Activated CD8-positive, alpha-beta memory T cell treated with anti-CD3 and anti-CD28 coated beads, Interleukin-2, amount 10 ng/mL, durations not matched to agents 7 days and 5 days (primary cell): ENCODE results near the gene FA2H. TPM values are rescaled to one million over a fixed set of nuclear protein-coding genes. Genes with fewer than 3 reads are reported as not detected.
"Not testable (repeated sequence)": the region's sequence is repeated elsewhere in the genome, so short reads cannot be mapped to it uniquely, and the experiment has no call there.

Experiments used
- ATAC-seq: fragments of 150-1000 bp; cut with Tn5 transposase; one replicate; pipeline ENCODE4 v1.10.0; 2021; ENCODE audit warnings: moderate library complexity
- CTCF ChIA-PET: fragments of 350-600 bp; sonication (Branson Sonifier 250); formaldehyde crosslinking; loops from one replicate; lab custom pipeline; 2021; ENCODE audit warnings: antibody characterized with exemption; lab: Charles Lee
- DNase-seq: peaks from one replicate; pipeline ENCODE4 v3.0.0-alpha.2; 2020
- H3K27ac Mint-ChIP-seq: one replicate; pipeline ENCODE4 v1.8.0; 2021; ENCODE audit warnings: mild to moderate bottlenecking, mixed read lengths
- H3K27me3 Mint-ChIP-seq: one replicate; pipeline ENCODE4 v1.8.0; 2021; ENCODE audit warnings: mixed read lengths
- H3K36me3 Mint-ChIP-seq: one replicate; pipeline ENCODE4 v1.8.0; 2021; ENCODE audit warnings: mild to moderate bottlenecking, mixed read lengths
- H3K4me1 Mint-ChIP-seq: one replicate; pipeline ENCODE4 v1.8.0; 2021; ENCODE audit warnings: mixed read lengths
- H3K4me3 Mint-ChIP-seq: one replicate; pipeline ENCODE4 v1.8.0; 2021; ENCODE audit warnings: mild to moderate bottlenecking, moderate library complexity, mixed read lengths
- H3K9me3 Mint-ChIP-seq: one replicate; pipeline ENCODE4 v1.8.0; 2022; ENCODE audit warnings: low read depth, mixed read lengths
- total RNA-seq, 2 experiments: library from RNA; stranded (reverse); gene quantifications; one replicate each; pipeline ENCODE4 v1.2.3, GENCODE V29; 2021

FA2H gene, protein sequence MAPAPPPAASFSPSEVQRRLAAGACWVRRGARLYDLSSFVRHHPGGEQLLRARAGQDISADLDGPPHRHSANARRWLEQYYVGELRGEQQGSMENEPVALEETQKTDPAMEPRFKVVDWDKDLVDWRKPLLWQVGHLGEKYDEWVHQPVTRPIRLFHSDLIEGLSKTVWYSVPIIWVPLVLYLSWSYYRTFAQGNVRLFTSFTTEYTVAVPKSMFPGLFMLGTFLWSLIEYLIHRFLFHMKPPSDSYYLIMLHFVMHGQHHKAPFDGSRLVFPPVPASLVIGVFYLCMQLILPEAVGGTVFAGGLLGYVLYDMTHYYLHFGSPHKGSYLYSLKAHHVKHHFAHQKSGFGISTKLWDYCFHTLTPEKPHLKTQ
- under 1 TPM in 1 of 2 experiments, not detected in 1; 0.29 TPM for total RNA-seq

DNA sequence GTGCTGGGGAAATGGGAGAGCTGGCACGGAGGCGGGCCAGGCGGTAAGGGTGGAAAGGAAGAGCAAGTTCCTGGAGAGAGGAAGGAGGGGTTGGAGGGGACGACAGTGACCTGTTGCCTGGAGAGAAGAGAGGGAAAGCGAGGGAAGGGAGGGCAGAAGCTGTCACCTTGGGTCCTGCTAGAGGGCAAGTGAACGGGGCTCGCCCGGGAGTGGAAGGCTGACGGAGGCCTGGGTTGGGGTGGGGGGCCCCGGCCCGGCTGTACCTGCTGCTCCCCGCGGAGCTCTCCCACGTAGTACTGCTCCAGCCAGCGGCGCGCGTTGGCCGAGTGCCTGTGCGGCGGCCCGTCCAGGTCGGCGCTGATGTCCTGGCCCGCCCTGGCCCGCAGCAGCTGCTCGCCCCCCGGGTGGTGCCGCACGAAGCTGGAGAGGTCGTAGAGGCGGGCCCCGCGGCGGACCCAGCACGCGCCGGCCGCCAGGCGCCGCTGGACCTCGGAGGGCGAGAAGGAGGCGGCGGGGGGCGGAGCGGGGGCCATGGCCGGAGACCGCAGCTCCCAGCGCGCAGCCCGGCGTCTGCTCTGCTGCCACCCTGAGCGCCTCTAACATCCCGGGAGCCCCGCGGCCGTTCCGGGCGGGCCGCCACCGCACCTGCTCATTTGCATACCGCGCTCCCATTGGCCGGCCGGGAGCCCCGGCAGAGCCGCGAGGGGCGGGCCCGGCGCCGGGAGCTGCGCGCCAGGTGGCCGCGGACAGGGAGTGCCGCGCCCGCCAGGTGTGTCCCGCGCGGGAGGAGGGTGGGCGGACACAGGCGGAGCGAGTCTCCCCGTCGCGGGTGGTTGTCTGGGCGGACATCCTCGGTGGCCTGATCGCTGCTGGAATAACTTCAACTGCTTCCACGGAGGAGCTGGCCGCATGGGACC lies at the start of gene FA2H:
TSS of gene FA2H (minus strand) at position 598 of the 917 bp plus-strand sequence. CDS start at position 533, 65 bp downstream.
- CTCF ChIA-PET = interaction anchor here (1.0 to 1.3 kb wide), 2 partner anchors 10 to 38 kb away, joined by 3 to 4 read pairs; no protein-coding TSS in a partner anchor
- H3K27me3 Mint-ChIP-seq = peaks cover 43% of the 10 kb centered on the region
- H3K9me3 Mint-ChIP-seq = no peaks in the 10 kb centered on the region

DNA sequence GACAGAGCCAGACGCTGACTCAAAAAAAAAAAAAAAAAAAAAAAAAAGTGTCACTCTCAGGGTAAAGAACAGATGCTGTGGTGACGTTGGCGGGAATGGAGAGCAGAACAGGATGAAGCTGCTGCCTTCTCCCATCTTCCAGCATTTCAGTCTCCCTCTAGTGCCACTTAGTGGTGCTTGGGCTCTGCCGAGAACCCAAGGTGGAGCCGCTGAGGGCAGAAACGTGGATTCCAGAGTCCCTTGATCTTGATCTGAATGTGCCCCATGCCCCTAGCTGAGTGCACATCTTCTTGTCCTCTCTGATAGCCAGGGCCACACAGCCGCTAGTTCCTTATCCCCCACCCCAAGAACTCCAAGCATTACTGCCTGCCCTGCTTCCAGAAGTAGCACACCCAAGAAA lies 43.2 kb upstream of the FA2H start:
- Mint-ChIP-seq H3K4me3 (no peak overlapping the region), H3K4me1 (no peaks in the 10 kb centered on the region), H3K27ac (no peak overlapping the region), H3K36me3 (no peaks in the 10 kb centered on the region), H3K27me3 (peaks cover 27% of the 10 kb centered on the region), H3K9me3 (no peaks in the 10 kb centered on the region)
- CTCF ChIA-PET = interaction anchor here (1.8 kb wide), 1 partner anchor 45 kb away, joined by 7 read pairs; no protein-coding TSS in a partner anchor
- ATAC-seq = no peak
- DNase-seq = no peak

More for the DNA sequence above, at the start of gene FA2H:
- peak within 1 kb of the TSS; percentile 20 for H3K4me3 Mint-ChIP-seq
- H3K4me1 Mint-ChIP-seq = peaks cover 10% of the 10 kb centered on the region
- ATAC-seq = peak; percentile 97
- DNase-seq = peak; percentile 76
- H3K36me3 Mint-ChIP-seq = no peaks in the 10 kb centered on the region
- no peak within 1 kb of the TSS for H3K27ac Mint-ChIP-seq

- H3K4me1 Mint-ChIP-seq = no peaks in the 10 kb centered on the region
- CTCF ChIA-PET = interaction anchor here (0.5 to 4.3 kb wide), 12 partner anchors 9 to 322 kb away, joined by 3 to 33 read pairs (median 3); no protein-coding TSS in a partner anchor
These were observed 38.6 kb upstream of the FA2H start for GRCh38 chr16:74813109-74813641.

GRCh38 chr16:74811911-74812310 lies 37.3 kb upstream of the FA2H start:
- H3K27ac Mint-ChIP-seq = no peak overlapping the region
- no peaks in the 10 kb centered on the region for H3K27me3 Mint-ChIP-seq
- no peaks in the 10 kb centered on the region for H3K36me3 Mint-ChIP-seq
- ATAC-seq (no peak), DNase-seq (no peak)
- CTCF ChIA-PET = interaction anchor here (1.2 to 4.3 kb wide), 3 partner anchors 37 to 323 kb away, joined by 3 to 33 read pairs (median 4); partner anchors contain the start of gene FA2H
- peaks cover 3% of the 10 kb centered on the region for H3K9me3 Mint-ChIP-seq
- H3K4me1 Mint-ChIP-seq = no peaks in the 10 kb centered on the region
- H3K4me3 Mint-ChIP-seq = no peak overlapping the region

More at GRCh38 chr16:74813109-74813641, 38.6 kb upstream of the FA2H start:
- Mint-ChIP-seq H3K4me3 (no peak overlapping the region), H3K36me3 (no peaks in the 10 kb centered on the region), H3K27ac (no peak overlapping the region), H3K9me3 (peaks cover 3% of the 10 kb centered on the region), H3K27me3 (peaks cover 4% of the 10 kb centered on the region)
- DNase-seq (peak; percentile 75), ATAC-seq (peak; percentile 100)

DNA sequence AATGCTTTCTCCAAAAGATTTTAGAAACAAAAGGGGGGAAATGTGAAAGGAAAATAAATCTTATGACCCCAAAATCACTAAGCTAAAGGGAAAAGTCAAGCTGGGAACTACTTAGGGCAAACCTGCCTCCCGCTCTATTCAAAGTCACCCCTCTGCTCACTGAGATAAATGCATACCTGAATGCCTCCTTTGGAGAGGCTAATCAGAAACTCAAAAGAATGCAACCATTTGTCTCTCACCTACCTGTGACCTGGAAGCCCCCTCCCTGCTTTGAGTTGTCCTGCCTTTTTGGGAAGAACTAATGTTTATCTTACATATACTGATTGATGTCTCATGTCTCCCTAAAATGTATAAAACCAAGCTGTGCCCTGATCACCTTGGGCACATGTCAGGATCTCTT lies 36.6 kb upstream of the FA2H start:
- DNase-seq, H3K36me3 Mint-ChIP-seq, H3K27ac Mint-ChIP-seq, H3K27me3 Mint-ChIP-seq, ATAC-seq, H3K9me3 Mint-ChIP-seq, H3K4me3 Mint-ChIP-seq, H3K4me1 Mint-ChIP-seq: not testable (repeated sequence)
- CTCF ChIA-PET = interaction anchor here (0.6 to 4.3 kb wide), 2 partner anchors 51 to 317 kb away, joined by 3 to 33 read pairs; no protein-coding TSS in a partner anchor

DNA sequence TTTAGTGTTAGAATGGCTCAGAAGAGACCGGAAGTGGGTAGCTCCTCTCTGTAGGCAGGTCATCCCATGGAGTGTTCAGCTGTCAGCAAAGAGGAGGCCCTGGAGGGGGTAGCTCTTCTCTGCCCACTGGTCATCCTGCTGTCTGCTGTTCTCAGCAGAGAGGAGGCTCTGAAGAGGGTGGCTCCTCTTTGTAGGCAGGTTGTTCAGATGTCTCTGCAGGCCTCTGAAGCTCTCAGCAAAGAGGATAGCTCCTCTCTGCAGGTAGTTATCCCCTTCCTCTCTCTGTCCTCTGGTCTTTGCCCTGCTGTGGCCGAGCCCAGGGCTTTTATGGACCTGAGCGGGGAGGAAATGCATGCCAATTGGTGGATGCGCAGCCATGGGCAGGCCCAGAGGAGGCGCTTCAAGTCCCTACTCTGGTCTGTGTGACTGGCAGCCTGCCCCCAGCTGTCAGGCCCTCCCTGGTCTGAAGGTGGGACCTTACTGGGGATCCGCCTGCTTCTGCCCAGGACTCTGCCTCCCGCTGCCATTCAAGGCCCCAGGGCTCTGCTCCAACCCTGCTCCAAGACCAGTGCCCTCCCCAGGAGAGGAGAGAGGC lies 32.5 kb upstream of the FA2H start:
- H3K9me3 Mint-ChIP-seq = peaks cover 8% of the 10 kb centered on the region
- no peak for ATAC-seq
- DNase-seq = no peak
- peaks cover 3% of the 10 kb centered on the region for H3K36me3 Mint-ChIP-seq
- no peak overlapping the region for H3K4me3 Mint-ChIP-seq
- H3K27ac Mint-ChIP-seq = no peak overlapping the region
- peaks cover 27% of the 10 kb centered on the region for H3K27me3 Mint-ChIP-seq
- H3K4me1 Mint-ChIP-seq = no peaks in the 10 kb centered on the region
- CTCF ChIA-PET = no interaction called here

- ATAC-seq (no peak), DNase-seq (no peak)
- CTCF ChIA-PET = no interaction called here
- Mint-ChIP-seq H3K4me3 (no peak overlapping the region), H3K36me3 (peaks cover 1% of the 10 kb centered on the region), H3K4me1 (no peaks in the 10 kb centered on the region), H3K27me3 (peaks cover 52% of the 10 kb centered on the region), H3K9me3 (peaks cover 4% of the 10 kb centered on the region), H3K27ac (no peak overlapping the region)
These were observed 25.7 kb upstream of the FA2H start for GRCh38 chr16:74800216-74800871.

DNA sequence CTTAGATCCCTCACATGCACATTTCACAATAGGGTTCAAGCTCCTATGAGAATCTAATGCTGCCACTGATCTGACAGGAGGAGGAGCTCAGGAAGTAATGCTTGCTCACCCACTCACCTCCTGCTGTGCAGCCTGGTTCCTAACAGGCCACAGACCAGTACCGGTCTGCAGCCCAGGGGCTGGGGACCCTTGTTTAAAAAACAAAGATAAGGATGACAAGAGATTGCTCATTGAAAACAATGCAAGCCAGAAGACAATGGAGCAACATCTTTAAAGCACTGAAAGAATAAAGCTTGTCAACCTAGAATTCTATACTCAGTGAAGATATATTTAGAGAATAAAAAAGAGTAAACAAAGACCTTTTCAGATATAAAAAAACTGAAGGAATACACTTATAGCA lies 22.8 kb upstream of the FA2H start:
- peaks cover 2% of the 10 kb centered on the region for H3K9me3 Mint-ChIP-seq
- H3K27ac Mint-ChIP-seq = no peak overlapping the region
- CTCF ChIA-PET = no interaction called here
- H3K36me3 Mint-ChIP-seq = no peaks in the 10 kb centered on the region
- ATAC-seq (no peak), DNase-seq (no peak)
- no peak overlapping the region for H3K4me3 Mint-ChIP-seq
- H3K27me3 Mint-ChIP-seq = peaks cover 40% of the 10 kb centered on the region
- no peaks in the 10 kb centered on the region for H3K4me1 Mint-ChIP-seq

GRCh38 chr16:74795104-74795503 lies 20.5 kb upstream of the FA2H start:
- H3K9me3 Mint-ChIP-seq = no peaks in the 10 kb centered on the region
- no peak overlapping the region for H3K27ac Mint-ChIP-seq
- no peaks in the 10 kb centered on the region for H3K36me3 Mint-ChIP-seq
- no peak for ATAC-seq
- CTCF ChIA-PET = interaction anchor here (1.6 kb wide), 1 partner anchor 67 kb away, joined by 3 read pairs; no protein-coding TSS in a partner anchor
- no peaks in the 10 kb centered on the region for H3K4me1 Mint-ChIP-seq
- DNase-seq = no peak
- peaks cover 25% of the 10 kb centered on the region for H3K27me3 Mint-ChIP-seq
- H3K4me3 Mint-ChIP-seq = no peak overlapping the region

DNA sequence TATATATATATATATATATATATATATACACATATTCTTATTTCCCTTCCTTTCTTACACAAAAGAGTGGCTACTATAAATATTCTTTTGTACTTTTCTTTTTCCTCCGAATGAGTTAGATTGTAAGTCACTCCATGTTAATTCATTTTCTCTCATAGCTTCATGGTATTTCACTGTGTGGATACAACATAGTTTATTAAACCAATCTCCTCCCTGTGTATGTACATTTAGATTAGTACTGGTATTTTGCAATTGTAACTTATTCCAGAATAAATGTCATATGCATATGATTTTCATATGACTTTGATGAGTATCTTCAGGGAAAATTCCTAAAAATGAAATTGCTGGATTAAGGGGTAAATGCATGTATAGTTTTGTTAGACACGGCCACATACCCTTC lies 20.0 kb upstream of the FA2H start:
- no peak for ATAC-seq
- CTCF ChIA-PET = no interaction called here
- Mint-ChIP-seq H3K27me3 (peaks cover 27% of the 10 kb centered on the region), H3K9me3 (no peaks in the 10 kb centered on the region), H3K4me1 (no peaks in the 10 kb centered on the region), H3K4me3 (no peak overlapping the region), H3K36me3 (no peaks in the 10 kb centered on the region), H3K27ac (no peak overlapping the region)
- no peak for DNase-seq

GRCh38 chr16:74793571-74793970 lies 19.0 kb upstream of the FA2H start:
- Mint-ChIP-seq H3K27me3 (peaks cover 27% of the 10 kb centered on the region), H3K36me3 (no peaks in the 10 kb centered on the region), H3K27ac (no peak overlapping the region), H3K4me1 (no peaks in the 10 kb centered on the region), H3K9me3 (no peaks in the 10 kb centered on the region), H3K4me3 (no peak overlapping the region)
- DNase-seq = no peak
- ATAC-seq = no peak
- CTCF ChIA-PET = no interaction called here

DNA sequence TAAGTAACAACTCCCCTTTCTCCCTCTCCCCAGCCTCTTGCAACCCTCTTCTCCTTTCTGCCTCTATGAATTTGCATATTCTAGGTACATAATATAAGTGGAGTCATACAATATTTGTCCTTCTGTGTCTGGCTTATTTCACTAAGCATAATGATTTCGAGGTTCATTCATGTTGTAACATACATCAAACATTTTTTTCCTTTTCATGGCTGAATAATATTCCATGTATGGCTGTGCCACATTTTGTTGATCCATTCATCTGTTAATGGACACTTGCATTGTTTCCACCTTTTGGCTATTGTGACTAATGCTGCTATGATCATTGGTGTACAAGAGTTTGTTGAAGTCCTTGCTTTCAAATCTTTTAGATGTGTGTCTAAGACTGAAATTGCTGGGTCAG lies 17.6 kb upstream of the FA2H start:
- Mint-ChIP-seq H3K36me3 (no peaks in the 10 kb centered on the region), H3K4me1 (no peaks in the 10 kb centered on the region), H3K27ac (no peak overlapping the region), H3K9me3 (no peaks in the 10 kb centered on the region), H3K4me3 (no peak overlapping the region), H3K27me3 (peaks cover 27% of the 10 kb centered on the region)
- CTCF ChIA-PET = no interaction called here
- DNase-seq (no peak), ATAC-seq (no peak)
